Embryonic facial prominence (tissue), 1 donor: Measurements from ENCODE around the gene PBXIP1.
"Not testable (repeated sequence)": the region's sequence is repeated elsewhere in the genome, so short reads cannot be mapped to it uniquely, and the experiment has no call there.

Experiments used
- DNase-seq: peaks from one replicate; pipeline ENCODE4 v3.0.0-alpha.2; 2016; ENCODE audit errors: extremely low spot score

The PBXIP1 gene

GRCh38 chr1:154955718-154956543 lies at the start of gene PBXIP1:
TSS of gene PBXIP1 (minus strand) at chr1:154956099. CDS start at chr1:154953721, 2,378 bp downstream.
- DNase-seq = peak; percentile 88

GRCh38 chr1:155005076-155006011 lies 49.4 kb upstream of the PBXIP1 start:
- DNase-seq = no peak

GRCh38 chr1:155004352-155005075 lies 48.6 kb upstream of the PBXIP1 start:
- DNase-seq = no peak

GRCh38 chr1:155003766-155004351 lies 48.0 kb upstream of the PBXIP1 start:
- no peak for DNase-seq

- no peak for DNase-seq
Measured at GRCh38 chr1:155003227-155003765, 47.4 kb upstream of the PBXIP1 start.

GRCh38 chr1:155002464-155003226 lies 46.7 kb upstream of the PBXIP1 start, which contains the start of gene ZBTB7B:
TSS of gene ZBTB7B (plus strand) at chr1:155002802. CDS start at chr1:155014661, 11,859 bp downstream.
- no peak for DNase-seq

GRCh38 chr1:155001675-155002463 lies 46.0 kb upstream of the PBXIP1 start:
- peak; percentile 97 for DNase-seq

- DNase-seq = no peak
Measured at GRCh38 chr1:155001425-155001674, 45.5 kb upstream of the PBXIP1 start.

GRCh38 chr1:155000726-155001424 lies 45.0 kb upstream of the PBXIP1 start:
- DNase-seq = peak; percentile 50

- no peak for DNase-seq
Measured at GRCh38 chr1:155000411-155000725, 44.5 kb upstream of the PBXIP1 start.

GRCh38 chr1:154999571-155000410 lies 43.9 kb upstream of the PBXIP1 start:
- no peak for DNase-seq

GRCh38 chr1:154998818-154999570 lies 43.1 kb upstream of the PBXIP1 start:
- peak; percentile 76 for DNase-seq

GRCh38 chr1:154998201-154998780 lies 42.4 kb upstream of the PBXIP1 start:
- DNase-seq = no peak

GRCh38 chr1:154996966-154997701 lies 41.2 kb upstream of the PBXIP1 start:
- no peak for DNase-seq

- DNase-seq = not testable (repeated sequence)
Measured at GRCh38 chr1:154995301-154995983, 39.5 kb upstream of the PBXIP1 start.

GRCh38 chr1:154994591-154994990 lies 38.7 kb upstream of the PBXIP1 start:
- DNase-seq = no peak
